Measurements from ENCODE around the gene PARP3. TPM values are rescaled to one million over a fixed set of nuclear protein-coding genes. Genes with fewer than 3 reads are reported as not detected.
"Not testable (repeated sequence)": the region's sequence is repeated elsewhere in the genome, so short reads cannot be mapped to it uniquely, and the experiment has no call there.

PARP3 gene
- total RNA-seq, 1 donor from 2014 or later = 4.8 TPM

DNA sequence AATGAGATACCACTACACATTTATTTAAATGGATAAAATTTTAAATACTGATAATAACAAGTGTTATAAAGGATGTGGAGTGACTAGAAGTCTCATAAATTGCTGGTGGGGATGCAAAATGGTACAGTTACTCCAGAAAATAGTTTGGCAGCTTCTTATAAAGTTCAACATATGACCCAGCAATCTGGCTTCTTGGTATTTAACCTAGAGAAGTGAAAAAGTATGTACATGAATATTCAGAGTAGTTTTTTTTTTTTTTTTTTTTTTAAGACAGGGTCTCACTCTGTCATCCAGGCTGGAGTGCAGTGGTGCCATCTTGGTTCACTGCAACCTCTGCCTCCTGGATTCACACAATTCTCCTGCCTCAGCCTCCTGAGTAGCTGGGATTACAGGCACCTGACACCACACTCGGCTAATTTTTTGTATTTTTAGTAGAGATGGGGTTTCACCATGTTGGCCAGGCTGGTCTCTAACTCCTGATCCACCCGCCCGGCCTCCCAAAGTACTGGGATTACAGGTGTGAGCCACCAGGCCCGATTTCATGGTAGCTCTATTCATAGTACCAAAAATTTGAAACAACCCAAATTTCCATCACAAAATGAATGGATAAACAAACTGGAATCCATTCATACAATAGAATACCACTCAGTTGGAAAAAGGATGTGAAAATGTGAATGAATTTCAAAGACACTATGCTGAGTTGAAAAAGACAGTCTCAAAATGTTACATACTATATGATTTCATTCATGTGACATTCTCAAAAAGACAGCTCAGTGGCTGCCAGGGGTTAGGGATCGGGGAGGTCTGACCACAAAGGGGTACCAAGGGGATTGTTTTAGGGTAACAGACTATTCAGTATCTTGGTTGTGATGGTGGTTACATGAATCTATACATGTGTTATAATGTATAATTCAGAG lies 14.8 kb upstream of the PARP3 start:
- TF ChIP-seq CTCF (IDR thresholded peaks at IDR 0.05; ENCODE audit: insufficient read depth, low read depth, low read length) = no peak
- no peak for TF ChIP-seq EZH2 (IDR thresholded peaks at IDR 0.05; ENCODE audit: insufficient read depth, low read length)
- Histone ChIP-seq H3K79me2 (ENCODE audit: insufficient read depth, low read length) (no peaks in the 10 kb centered on the region), H3K9me3 (ENCODE audit: insufficient read depth, low read depth, low read length) (no peaks in the 10 kb centered on the region), H3K4me2 (ENCODE audit: low read length) (no peak overlapping the region), H4K20me1 (ENCODE audit: insufficient read depth, low read length) (no peaks in the 10 kb centered on the region), H2AFZ (ENCODE audit: low read depth, low read length) (no peak overlapping the region), H3K4me1 (ENCODE audit: insufficient read depth, low read length) (no peaks in the 10 kb centered on the region), H3K27ac (ENCODE audit: low read depth, low read length) (no peak overlapping the region), H3K9ac (ENCODE audit: low read length) (no peak overlapping the region), H3K36me3 (ENCODE audit: insufficient read depth, low read length) (no peaks in the 10 kb centered on the region), H3K4me3 (ENCODE audit: insufficient read depth, low read depth, low read length) (no peak overlapping the region), H3K27me3 (ENCODE audit: insufficient read depth, low read length) (no peaks in the 10 kb centered on the region)
- FAIRE-seq = no peak
- no peaks in the 10 kb centered on the region for H3K27me3 Mint-ChIP-seq (ENCODE audit: low read depth, unreplicated experiment)
- H3K9me3 Mint-ChIP-seq (ENCODE audit: unreplicated experiment) = no peaks in the 10 kb centered on the region
- H3K4me1 Mint-ChIP-seq (ENCODE audit: low read depth, unreplicated experiment) = no peaks in the 10 kb centered on the region
- no peak for DNase-seq (ENCODE audit: low read depth)
- H3K27ac Mint-ChIP-seq (ENCODE audit: unreplicated experiment) = no peak overlapping the region
- peaks cover 13% of the 10 kb centered on the region for H3K36me3 Mint-ChIP-seq (ENCODE audit: low read depth, unreplicated experiment)
- H3K4me3 Mint-ChIP-seq (ENCODE audit: unreplicated experiment) = no peak overlapping the region

DNA sequence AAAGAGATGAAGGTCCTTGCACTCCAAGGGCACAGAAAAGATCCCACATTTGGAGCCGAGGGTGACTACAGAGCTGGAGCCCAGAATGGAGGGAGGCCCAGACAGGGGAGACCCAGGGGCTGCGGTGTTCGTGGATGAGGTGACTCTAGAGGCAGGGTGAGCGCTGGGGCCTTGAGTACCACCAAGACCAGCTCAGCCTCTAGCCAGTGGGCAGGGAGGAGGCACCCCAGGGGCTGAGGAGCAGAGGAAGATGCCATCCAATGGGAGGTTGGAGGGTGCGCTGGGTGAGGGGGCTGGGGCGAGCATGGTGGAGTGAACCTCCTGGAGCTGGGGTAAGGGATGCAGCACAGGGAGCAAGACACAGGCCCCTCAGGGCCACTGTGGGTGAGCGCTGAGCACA lies 13.7 kb upstream of the PARP3 start:
- Histone ChIP-seq H3K36me3 (ENCODE audit: insufficient read depth, low read length) (peaks cover 1% of the 10 kb centered on the region), H3K4me2 (ENCODE audit: low read length) (no peak overlapping the region), H3K4me1 (ENCODE audit: insufficient read depth, low read length) (no peaks in the 10 kb centered on the region), H2AFZ (ENCODE audit: low read depth, low read length) (no peak overlapping the region), H3K9ac (ENCODE audit: low read length) (no peak overlapping the region), H3K4me3 (ENCODE audit: insufficient read depth, low read depth, low read length) (no peak overlapping the region), H4K20me1 (ENCODE audit: insufficient read depth, low read length) (no peaks in the 10 kb centered on the region), H3K9me3 (ENCODE audit: insufficient read depth, low read depth, low read length) (no peaks in the 10 kb centered on the region), H3K27me3 (ENCODE audit: insufficient read depth, low read length) (no peaks in the 10 kb centered on the region), H3K79me2 (ENCODE audit: insufficient read depth, low read length) (no peaks in the 10 kb centered on the region), H3K27ac (ENCODE audit: low read depth, low read length) (no peak overlapping the region)
- no peak for FAIRE-seq
- H3K27me3 Mint-ChIP-seq (ENCODE audit: low read depth, unreplicated experiment) = no peaks in the 10 kb centered on the region
- peaks cover 16% of the 10 kb centered on the region for H3K36me3 Mint-ChIP-seq (ENCODE audit: low read depth, unreplicated experiment)
- H3K4me3 Mint-ChIP-seq (ENCODE audit: unreplicated experiment) = no peak overlapping the region
- no peaks in the 10 kb centered on the region for H3K4me1 Mint-ChIP-seq (ENCODE audit: low read depth, unreplicated experiment)
- no peak overlapping the region for H3K27ac Mint-ChIP-seq (ENCODE audit: unreplicated experiment)
- no peak for TF ChIP-seq EZH2 (IDR thresholded peaks at IDR 0.05; ENCODE audit: insufficient read depth, low read length)
- TF ChIP-seq CTCF (IDR thresholded peaks at IDR 0.05; ENCODE audit: insufficient read depth, low read depth, low read length) = no peak
- H3K9me3 Mint-ChIP-seq (ENCODE audit: unreplicated experiment) = no peaks in the 10 kb centered on the region
- no peak for DNase-seq (ENCODE audit: low read depth)

DNA sequence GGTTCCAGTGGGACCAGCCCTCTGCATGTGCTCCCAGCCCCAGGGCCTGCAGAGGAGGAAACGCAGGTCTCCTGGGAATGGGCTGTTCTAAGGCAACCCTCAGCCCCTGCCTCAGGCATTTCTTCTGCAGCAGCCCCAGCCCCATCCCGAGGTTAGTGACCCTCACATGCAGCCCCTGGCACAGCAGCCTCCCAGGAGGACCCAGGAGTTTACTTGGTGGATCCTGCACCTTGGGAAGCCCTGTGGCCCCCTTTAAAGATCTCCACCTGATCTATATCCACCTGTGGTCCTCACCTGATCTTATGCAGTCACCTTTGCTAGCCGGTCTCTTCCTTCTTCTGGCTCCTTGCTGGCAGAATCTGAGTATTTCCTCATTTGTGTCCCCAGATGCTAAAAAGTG lies 13.2 kb upstream of the PARP3 start:
- H3K79me2 ChIP-seq (ENCODE audit: insufficient read depth, low read length); H3K4me1 Mint-ChIP-seq (ENCODE audit: low read depth, unreplicated experiment); H3K9me3 Mint-ChIP-seq (ENCODE audit: unreplicated experiment); H3K36me3 ChIP-seq (ENCODE audit: insufficient read depth, low read length); FAIRE-seq; H3K4me3 Mint-ChIP-seq (ENCODE audit: unreplicated experiment); H3K27me3 ChIP-seq (ENCODE audit: insufficient read depth, low read length); H3K27me3 Mint-ChIP-seq (ENCODE audit: low read depth, unreplicated experiment); H3K4me2 ChIP-seq (ENCODE audit: low read length); H3K4me1 ChIP-seq (ENCODE audit: insufficient read depth, low read length); H3K27ac ChIP-seq (ENCODE audit: low read depth, low read length); H3K27ac Mint-ChIP-seq (ENCODE audit: unreplicated experiment); H2AFZ ChIP-seq (ENCODE audit: low read depth, low read length); H3K9me3 ChIP-seq (ENCODE audit: insufficient read depth, low read depth, low read length); H4K20me1 ChIP-seq (ENCODE audit: insufficient read depth, low read length); DNase-seq (ENCODE audit: low read depth); H3K9ac ChIP-seq (ENCODE audit: low read length); H3K4me3 ChIP-seq (ENCODE audit: insufficient read depth, low read depth, low read length): not testable (repeated sequence)
- H3K36me3 Mint-ChIP-seq (ENCODE audit: low read depth, unreplicated experiment) = peaks cover 20% of the 10 kb centered on the region

All from astrocyte (in vitro differentiated cells and primary cell).